CD4-positive, alpha-beta T cell treated with Interleukin-15 for 1 hour (primary cell): ENCODE data around the gene TCIRG1.

Experiments
- DNase-seq: peaks from one replicate; pipeline ENCODE4 v3.0.0-alpha.2; 2020

The TCIRG1 gene

DNA sequence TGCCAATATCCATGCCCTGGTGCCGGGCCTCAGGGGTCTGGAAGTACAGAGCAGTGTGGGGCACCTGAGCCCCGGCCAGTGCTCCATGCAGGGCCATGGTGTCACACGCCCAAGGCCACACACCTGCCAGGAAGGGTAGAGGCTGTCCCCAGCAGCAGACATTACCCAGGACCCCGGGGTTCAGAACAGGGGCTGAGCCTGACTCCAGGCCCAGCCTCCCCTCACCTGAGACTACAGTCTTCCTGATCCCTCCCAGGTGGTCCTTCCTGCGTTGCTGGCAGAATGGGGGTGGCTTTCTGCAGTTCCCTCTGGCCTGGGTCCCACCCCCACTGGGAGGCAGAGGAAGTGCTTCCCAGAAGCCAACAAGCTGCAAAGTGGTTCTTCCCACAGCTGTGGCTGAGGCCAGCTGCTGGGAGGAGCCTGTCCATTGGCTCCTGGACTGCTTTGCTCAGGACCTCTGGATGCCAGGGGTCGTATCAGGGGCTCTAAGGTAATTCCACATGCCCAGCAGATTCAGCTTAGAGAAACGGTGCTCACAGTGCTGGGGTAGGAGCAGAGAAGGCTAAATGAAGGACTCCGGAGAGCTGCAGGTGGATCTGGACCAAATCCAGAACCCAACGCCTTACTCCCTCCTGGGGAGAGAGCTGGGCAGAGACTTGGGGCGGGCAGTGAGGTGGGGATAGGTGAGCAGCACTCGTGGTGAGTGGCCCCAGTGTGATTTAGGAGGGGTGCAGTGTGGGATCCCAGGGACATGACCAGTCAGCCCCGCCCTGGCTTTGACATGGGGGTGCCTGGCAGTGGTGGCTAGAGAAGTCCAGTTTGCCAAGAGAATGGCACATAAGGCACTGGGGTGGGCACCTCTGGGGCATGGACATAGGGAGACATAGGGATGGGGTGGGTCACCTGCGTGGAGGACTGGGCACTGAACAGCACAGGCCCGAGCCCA lies 12.6 kb downstream of the TCIRG1 start:
- DNase-seq: no peak

- DNase-seq: no peak
Observed at GRCh38 chr11:68052137-68052873, 13.5 kb downstream of the TCIRG1 start.

GRCh38 chr11:68053117-68053516 lies 14.3 kb downstream of the TCIRG1 start:
- no peak for DNase-seq

DNA sequence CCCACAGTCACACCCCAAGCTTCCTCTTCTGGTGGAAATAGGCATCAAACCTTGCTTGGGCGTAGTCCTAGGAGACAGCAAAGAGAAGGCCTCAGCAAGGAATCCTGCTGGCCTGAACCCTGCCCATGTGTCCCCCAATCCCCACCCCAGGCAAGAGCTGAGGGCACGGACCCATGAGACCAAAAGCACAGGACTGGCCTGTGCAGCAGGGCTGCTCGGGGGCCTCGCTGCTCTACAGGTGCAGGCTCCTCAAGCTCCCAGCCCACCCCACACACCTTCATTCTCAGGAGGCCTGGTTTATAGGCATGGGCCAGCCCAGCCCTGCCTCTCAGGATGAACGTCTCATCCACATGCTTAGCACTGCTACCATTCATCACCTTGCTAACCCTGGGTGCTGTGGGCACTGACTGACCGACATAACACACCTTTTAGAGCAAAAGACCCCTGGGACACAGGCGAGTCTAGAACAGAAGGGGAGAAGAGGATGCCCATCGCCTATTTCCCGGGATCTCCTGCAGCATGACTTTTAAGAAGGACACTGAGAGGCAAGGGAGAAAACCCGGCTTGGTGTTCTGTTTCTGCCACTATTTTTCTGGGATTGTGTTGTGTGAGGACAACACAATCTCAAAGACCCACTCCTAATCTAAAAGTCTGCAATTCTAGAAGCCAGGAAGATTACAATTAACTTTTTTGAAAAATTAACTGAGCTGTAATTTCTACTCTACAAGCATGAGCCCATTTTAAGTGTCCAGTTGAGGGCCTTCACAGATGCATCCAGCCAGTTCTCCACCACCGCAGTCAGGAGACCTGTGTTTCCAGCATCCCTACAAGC lies 15.4 kb downstream of the TCIRG1 start:
- no peak for DNase-seq

GRCh38 chr11:68056317-68057285 lies 17.8 kb downstream of the TCIRG1 start:
- no peak for DNase-seq

- DNase-seq: no peak
Observed at GRCh38 chr11:68057807-68058206, 19.0 kb downstream of the TCIRG1 start.

DNA sequence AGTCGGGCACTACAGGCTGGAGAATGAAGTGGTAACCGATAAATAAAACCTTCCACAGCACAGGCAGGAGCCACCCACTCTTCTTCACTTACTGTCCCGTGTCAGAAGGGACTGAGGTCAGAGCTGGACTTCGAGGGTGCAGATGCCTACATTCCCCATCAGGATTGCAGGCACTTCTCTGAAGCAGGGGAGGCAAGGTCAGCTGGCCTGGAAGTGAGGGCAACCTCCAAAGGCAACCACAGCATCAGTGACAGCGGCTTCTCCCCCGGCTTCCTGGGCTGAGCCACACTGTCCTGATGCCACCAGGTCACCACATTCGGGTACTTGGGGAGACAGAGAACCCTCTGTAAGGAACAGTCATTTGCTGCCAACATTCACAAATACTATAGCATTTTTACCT lies 22.7 kb downstream of the TCIRG1 start:
- no peak for DNase-seq

DNA sequence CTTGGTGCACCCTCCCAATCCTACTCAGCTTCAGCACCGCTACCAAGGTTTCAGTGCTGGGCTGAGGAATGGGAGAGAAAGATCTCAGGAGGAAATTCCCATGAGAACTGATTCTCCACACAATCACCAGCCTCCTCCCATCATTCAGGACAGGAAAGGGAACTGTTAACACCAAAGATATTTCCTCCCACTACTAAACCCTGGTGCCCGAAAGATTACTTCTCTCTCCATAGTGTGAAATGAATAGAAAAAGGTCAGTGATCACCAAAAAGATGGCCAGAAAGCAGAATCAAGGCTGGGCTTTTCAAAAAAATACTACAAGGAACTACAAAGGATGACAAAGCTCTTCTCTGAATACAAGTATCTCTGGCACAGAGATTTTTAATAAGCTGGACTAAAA lies 26.1 kb downstream of the TCIRG1 start:
- no peak for DNase-seq

DNA sequence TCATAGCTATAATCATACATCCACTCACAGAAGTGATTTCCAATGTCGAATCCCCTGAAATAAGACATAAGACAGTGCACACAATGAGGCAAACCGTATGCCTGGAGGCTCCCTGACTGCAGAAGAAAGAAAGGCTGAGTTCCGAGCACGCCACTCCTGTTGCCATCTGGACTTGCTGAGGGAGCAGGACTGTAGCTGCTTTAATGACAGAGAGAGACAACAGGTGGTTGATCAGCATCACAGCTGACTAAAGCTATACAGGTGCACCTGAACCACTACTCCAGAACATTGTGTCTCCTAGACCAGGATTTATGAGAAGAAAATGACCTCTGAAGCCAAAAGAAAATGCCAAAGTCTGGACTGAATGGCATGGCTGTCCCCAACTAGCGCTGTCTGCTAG lies 27.0 kb downstream of the TCIRG1 start:
- no peak for DNase-seq

- DNase-seq: no peak
Observed at GRCh38 chr11:68066742-68067141, 27.9 kb downstream of the TCIRG1 start.

DNA sequence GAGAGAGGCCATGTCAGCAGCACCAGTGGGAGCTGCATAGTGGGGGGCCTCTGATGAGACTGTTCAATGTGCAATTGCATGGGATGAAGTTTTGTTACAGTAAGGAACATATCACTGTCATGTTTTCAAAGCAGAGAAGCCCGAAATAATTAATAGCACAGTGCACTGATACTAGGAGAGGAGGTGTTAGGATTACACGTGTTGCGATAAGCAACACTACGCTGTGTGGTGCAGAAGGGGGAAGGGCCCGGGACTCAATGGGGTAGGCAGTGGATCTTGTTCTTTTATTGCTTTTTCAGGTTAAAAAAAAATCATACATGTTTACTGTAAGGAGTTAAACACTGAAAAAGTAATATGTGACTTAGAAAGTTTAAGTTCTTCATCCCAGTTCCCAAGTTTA lies 29.2 kb downstream of the TCIRG1 start:
- no peak for DNase-seq

GRCh38 chr11:68071281-68072048 lies 32.6 kb downstream of the TCIRG1 start:
- no peak for DNase-seq

DNA sequence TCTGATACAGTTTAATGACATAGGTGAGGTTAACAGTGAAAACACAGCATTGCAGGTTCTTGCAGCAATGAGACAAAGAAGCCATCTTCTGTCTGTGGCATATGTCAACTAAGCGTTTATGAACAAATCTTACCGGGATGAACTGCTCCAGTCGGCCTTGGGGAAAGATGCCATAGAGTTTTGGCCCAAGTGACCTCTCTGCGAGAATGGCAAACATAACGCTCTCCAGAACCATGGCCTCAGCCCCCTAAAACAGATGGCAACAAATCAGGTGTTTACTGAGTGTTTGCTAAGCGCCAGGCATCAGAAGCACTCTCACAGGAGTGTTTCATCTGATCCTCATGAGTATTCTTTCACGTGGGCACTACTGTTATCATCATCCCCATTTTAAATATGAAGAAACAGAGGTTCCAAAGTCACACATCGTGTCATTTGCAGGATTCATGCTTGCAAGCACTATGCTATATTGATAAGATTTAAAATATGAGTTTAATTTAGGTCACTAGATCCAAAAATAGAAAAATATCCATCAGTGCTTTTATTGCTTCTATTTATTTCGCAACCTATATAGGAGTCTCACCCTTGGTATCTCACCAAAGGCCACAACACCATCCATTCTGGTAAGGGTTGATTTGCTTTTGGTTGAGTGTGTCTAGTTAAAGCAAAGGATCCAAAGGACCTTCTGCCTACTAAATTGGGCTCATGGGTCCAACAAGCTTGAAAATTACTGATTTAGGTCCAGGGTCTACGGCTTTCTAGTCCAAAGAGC lies 35.9 kb downstream of the TCIRG1 start:
- DNase-seq: no peak

- DNase-seq: no peak
Observed at GRCh38 chr11:68076371-68077042, 37.7 kb downstream of the TCIRG1 start.

DNA sequence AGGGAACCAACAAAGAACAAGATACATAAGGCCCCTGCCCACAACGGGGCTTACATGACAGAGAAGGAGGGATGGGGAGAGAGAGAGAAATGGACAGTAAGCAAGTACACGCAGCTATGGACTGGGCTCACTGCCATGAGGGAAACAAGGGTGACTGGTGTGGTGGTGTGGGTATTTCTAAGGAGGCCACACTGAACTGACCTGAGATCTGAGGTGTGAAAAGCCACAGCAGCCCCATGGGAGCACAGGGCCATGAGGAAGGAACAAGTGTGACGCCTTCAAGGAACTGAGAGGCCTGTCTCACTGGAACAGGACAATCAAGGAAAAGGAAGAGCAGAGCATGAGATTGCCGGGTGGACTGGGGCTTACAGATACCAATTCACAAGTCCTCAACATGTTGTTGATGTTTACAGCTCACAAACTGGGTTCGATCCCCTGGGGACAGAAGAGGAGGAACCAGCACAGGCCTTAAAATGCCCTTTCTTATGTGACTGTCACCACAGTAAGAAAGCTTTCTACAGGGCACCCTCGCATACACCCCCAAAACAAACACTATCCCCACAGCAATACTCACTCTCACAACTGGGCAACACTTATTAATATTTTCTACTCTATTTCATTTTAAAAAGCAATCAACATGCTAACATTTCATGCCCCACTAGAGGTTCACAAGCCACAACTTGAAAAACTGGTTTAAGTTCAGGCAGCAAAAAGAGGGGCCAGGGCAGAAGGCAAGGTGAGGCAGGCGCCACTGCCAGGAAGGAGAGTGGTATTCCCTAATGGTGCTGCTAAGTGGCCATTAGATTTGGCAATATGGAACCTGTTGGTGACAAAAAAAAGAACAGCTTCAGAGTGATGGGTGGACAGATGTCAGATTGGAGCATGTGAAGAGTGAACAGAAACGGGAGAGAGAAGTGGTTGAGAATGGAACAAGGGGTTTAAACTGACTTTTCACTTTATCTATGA lies 39.1 kb downstream of the TCIRG1 start:
- DNase-seq: no peak

DNA sequence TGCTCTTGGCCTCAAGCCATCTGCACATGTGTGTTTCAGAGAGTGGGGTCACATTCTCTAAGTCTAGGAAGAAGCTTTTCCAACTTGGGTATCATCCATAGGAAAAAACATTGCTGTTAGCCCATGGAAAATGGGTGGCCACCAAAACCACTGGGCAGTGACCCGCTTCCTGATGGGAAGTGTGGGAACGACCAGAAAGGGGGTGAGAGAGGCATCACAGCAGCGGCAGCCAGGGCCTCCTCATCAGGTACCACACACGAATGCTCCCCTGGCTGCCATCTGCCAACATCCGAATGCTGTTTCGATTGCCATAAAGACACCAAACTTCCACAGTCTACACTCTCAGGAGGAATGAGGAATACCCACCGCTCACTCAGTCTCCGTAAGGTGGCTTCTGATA lies 42.0 kb downstream of the TCIRG1 start:
- DNase-seq: no peak

- DNase-seq: no peak
Observed at GRCh38 chr11:68081691-68082090, 42.9 kb downstream of the TCIRG1 start.

DNA sequence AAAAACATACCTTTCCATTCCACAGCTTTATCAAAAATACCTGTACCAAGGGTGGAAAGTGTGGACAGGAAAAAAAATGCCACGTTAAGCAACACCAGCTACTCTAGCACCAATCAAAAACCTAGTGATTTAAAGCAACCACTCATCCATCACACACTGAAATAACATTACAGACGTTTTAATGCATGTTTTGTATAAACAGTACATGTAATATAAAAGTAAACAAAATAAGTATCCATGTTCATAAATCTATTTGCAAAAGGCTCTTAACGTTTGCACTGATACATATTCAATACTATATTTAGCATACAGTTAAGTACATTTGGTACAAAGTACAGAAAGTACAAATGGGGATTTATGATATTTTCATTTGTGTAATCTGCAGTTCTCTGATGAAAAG lies 43.7 kb downstream of the TCIRG1 start:
- no peak for DNase-seq

- no peak for DNase-seq
Observed at GRCh38 chr11:68083517-68083916, 44.7 kb downstream of the TCIRG1 start.
